Mesodermal cell (in vitro differentiated cells): ENCODE measurements around the gene GP1BB.
A peak's percentile ranks its signal among the peaks of the same experiment; 100 is the strongest.

Source experiments
- H3K27ac ChIP-seq: 2 replicates; pipeline ENCODE4 v1.7.0; 2013; ENCODE audit warnings: mild to moderate bottlenecking, low read depth, low read length, moderate library complexity; ENCODE audit not compliant: severe bottlenecking
- H3K36me3 ChIP-seq: 2 replicates; pipeline ENCODE4 v1.7.1; 2013; ENCODE audit warnings: mild to moderate bottlenecking, low read length, moderate library complexity; ENCODE audit not compliant: control insufficient read depth, insufficient read depth
- H3K4me1 ChIP-seq: one replicate; pipeline ENCODE4 v1.7.1; 2013; ENCODE audit warnings: mild to moderate bottlenecking, low read length; ENCODE audit not compliant: insufficient read depth, control insufficient read depth, poor library complexity, severe bottlenecking
- H3K4me3 ChIP-seq: 2 replicates; pipeline ENCODE4 v1.7.0; 2013; ENCODE audit warnings: low read length, control low read depth, mild to moderate bottlenecking; ENCODE audit not compliant: insufficient read depth, poor library complexity, severe bottlenecking; ENCODE audit errors: extremely low read depth
- H3K9me3 ChIP-seq: 2 replicates; pipeline ENCODE4 v1.7.1; 2013; ENCODE audit warnings: mild to moderate bottlenecking, low read length, moderate library complexity; ENCODE audit not compliant: control insufficient read depth
- WGBS, 2 experiments: methylation state at CpG; one replicate each; pipeline ENCODE4 v1.1.5; 2013; ENCODE audit warnings: missing lambda C conversion rate in 2 of 2; ENCODE audit not compliant: insufficient coverage in 2 of 2; 5-methylcytosine and 5-hydroxymethylcytosine counted together

GP1BB gene

GRCh38 chr22:19766240-19766510 lies 42.8 kb downstream of the GP1BB start:
- WGBS, 2 experiments, result 1% methylated on average over 25 to 35 of the region's 36 CpGs
- Histone ChIP-seq H3K9me3 (no peaks in the 10 kb centered on the region), H3K4me3 (no peak overlapping the region)

GRCh38 chr22:19766511-19767426 lies 43.4 kb downstream of the GP1BB start:
- H3K4me1 ChIP-seq, result peaks cover 16% of the 10 kb centered on the region
- no peaks in the 10 kb centered on the region for H3K36me3 ChIP-seq
- H3K4me3 ChIP-seq, result peak overlapping the region; percentile 18
- H3K27ac ChIP-seq, result no peak overlapping the region
- 2 to 3% methylated on average over 52 to 69 of the region's 103 CpGs for WGBS, 2 experiments
- H3K9me3 ChIP-seq, result no peaks in the 10 kb centered on the region

More at GRCh38 chr22:19766240-19766510, 42.8 kb downstream of the GP1BB start:
- H3K27ac ChIP-seq, result no peak overlapping the region
- peaks cover 16% of the 10 kb centered on the region for H3K4me1 ChIP-seq
- no peaks in the 10 kb centered on the region for H3K36me3 ChIP-seq

GRCh38 chr22:19767427-19768341 lies 44.3 kb downstream of the GP1BB start:
- Histone ChIP-seq H3K9me3 (no peaks in the 10 kb centered on the region), H3K27ac (no peak overlapping the region), H3K4me3 (no peak overlapping the region), H3K36me3 (no peaks in the 10 kb centered on the region), H3K4me1 (peaks cover 16% of the 10 kb centered on the region)
- 29 to 31% methylated on average over 26 of the region's 35 CpGs for WGBS, 2 experiments

- Histone ChIP-seq H3K9me3 (no peaks in the 10 kb centered on the region), H3K36me3 (no peaks in the 10 kb centered on the region), H3K4me1 (peaks cover 16% of the 10 kb centered on the region), H3K4me3 (no peak overlapping the region), H3K27ac (no peak overlapping the region)
- whole genome bisulfite sequencing, 2 experiments, result 97 to 98% methylated on average over 12 of the region's 12 CpGs
Measured at GRCh38 chr22:19769393-19769715, 46.0 kb downstream of the GP1BB start.

- H3K9me3 ChIP-seq, result no peaks in the 10 kb centered on the region
- no peak overlapping the region for H3K27ac ChIP-seq
- no peak overlapping the region for H3K4me3 ChIP-seq
- 87% methylated on average over 15 to 23 of the region's 25 CpGs for WGBS, 2 experiments
- H3K36me3 ChIP-seq, result no peaks in the 10 kb centered on the region
- peaks cover 6% of the 10 kb centered on the region for H3K4me1 ChIP-seq
Measured at GRCh38 chr22:19770349-19771220, 47.2 kb downstream of the GP1BB start.

GRCh38 chr22:19772422-19772672 lies 49.0 kb downstream of the GP1BB start:
- Histone ChIP-seq H3K36me3 (no peaks in the 10 kb centered on the region), H3K4me3 (no peak overlapping the region), H3K9me3 (no peaks in the 10 kb centered on the region), H3K4me1 (peaks cover 6% of the 10 kb centered on the region), H3K27ac (no peak overlapping the region)
- 73 to 85% methylated on average over 4 of the region's 4 CpGs for WGBS, 2 experiments

- no peaks in the 10 kb centered on the region for H3K9me3 ChIP-seq
- H3K27ac ChIP-seq, result no peak overlapping the region
- 83 to 89% methylated on average over 23 to 24 of the region's 25 CpGs for WGBS, 2 experiments
Measured at GRCh38 chr22:19772673-19773469, 49.5 kb downstream of the GP1BB start.

GRCh38 chr22:19773470-19774040 lies 50.2 kb downstream of the GP1BB start:
- H3K27ac ChIP-seq, result no peak overlapping the region
- H3K4me1 ChIP-seq, result no peaks in the 10 kb centered on the region
- WGBS, 2 experiments, result 80 to 94% methylated on average over 4 to 9 of the region's 9 CpGs

More at GRCh38 chr22:19772673-19773469, 49.5 kb downstream of the GP1BB start:
- Histone ChIP-seq H3K4me1 (peaks cover 1% of the 10 kb centered on the region), H3K4me3 (no peak overlapping the region), H3K36me3 (no peaks in the 10 kb centered on the region)

More at GRCh38 chr22:19773470-19774040, 50.2 kb downstream of the GP1BB start:
- H3K9me3 ChIP-seq, result no peaks in the 10 kb centered on the region
- H3K36me3 ChIP-seq, result no peaks in the 10 kb centered on the region
- no peak overlapping the region for H3K4me3 ChIP-seq
